CD4-positive, alpha-beta T cell (primary cell): Measurements from ENCODE around the gene SLC16A6. TPM values are rescaled to one million over a fixed set of nuclear protein-coding genes. Genes with fewer than 3 reads are reported as not detected.
A peak's percentile ranks its signal among the peaks of the same experiment; 100 is the strongest.
"Not testable (repeated sequence)": the region's sequence is repeated elsewhere in the genome, so short reads cannot be mapped to it uniquely, and the experiment has no call there.

Source experiments
- ATAC-seq: fragments of 200-7000 bp; cut with Tn5 transposase; one replicate; pipeline ENCODE4 v1.10.0; 2022; ENCODE audit warnings: mild to moderate bottlenecking; ENCODE audit not compliant: poor library complexity
- CTCF ChIA-PET: fragments of 350-600 bp; sonication (Branson Sonifier 250); formaldehyde crosslinking; loops from one replicate; lab custom pipeline; 2021; ENCODE audit warnings: antibody characterized with exemption, inconsistent platforms; lab: Charles Lee
- POLR2A ChIA-PET: fragments of 350-600 bp; sonication (Branson Sonifier 250); formaldehyde crosslinking; loops from one replicate; lab custom pipeline; 2021; ENCODE audit warnings: antibody characterized with exemption, inconsistent platforms; lab: Charles Lee
- DNase-seq, 14 experiments: peaks; one replicate each; pipeline ENCODE4 v3.0.0-alpha.2; 2013 to 2020; ENCODE audit warnings: mixed read lengths in 2 of 14
- H3K27ac ChIP-seq, 2 donors: one replicate each; pipeline versions ENCODE4 v1.5.1 to v1.7.0; 2013; ENCODE audit warnings: low read length in 2 of 2, low read depth in 1 of 2, mild to moderate bottlenecking in 1 of 2
- H3K27me3 ChIP-seq, 2 experiments: 1 replicate in 1 of 2; 2 replicates in 1 of 2; pipeline versions ENCODE4 v1.6.1 to v1.7.0; 2013; ENCODE audit warnings: low read length in 2 of 2, control low read depth in 1 of 2, mild to moderate bottlenecking in 1 of 2, moderate library complexity in 1 of 2; ENCODE audit not compliant: insufficient read depth in 2 of 2, control insufficient read depth in 1 of 2
- H3K36me3 ChIP-seq: one replicate; pipeline ENCODE4 v1.6.1; 2013; ENCODE audit warnings: low read length, control low read depth; ENCODE audit not compliant: insufficient read depth
- H3K4me1 ChIP-seq: one replicate; pipeline ENCODE4 v1.6.1; 2013; ENCODE audit warnings: low read length, control low read depth; ENCODE audit not compliant: insufficient read depth
- H3K4me3 ChIP-seq: one replicate; pipeline ENCODE4 v1.5.1; 2013; ENCODE audit warnings: mild to moderate bottlenecking, low read length, moderate library complexity
- H3K9me3 ChIP-seq, 2 experiments: 1 replicate in 1 of 2; 2 replicates in 1 of 2; pipeline versions ENCODE4 v1.6.1 to v1.7.0; 2013; ENCODE audit warnings: low read length in 2 of 2, mild to moderate bottlenecking in 2 of 2, control low read depth in 1 of 2, moderate library complexity in 1 of 2; ENCODE audit not compliant: control insufficient read depth in 1 of 2, insufficient read depth in 1 of 2
- H3K27ac Mint-ChIP-seq: one replicate; pipeline ENCODE4 v1.8.0; 2020; ENCODE audit warnings: mixed read lengths
- H3K27me3 Mint-ChIP-seq: one replicate; pipeline ENCODE4 v1.8.0; 2021; ENCODE audit warnings: mixed read lengths
- H3K36me3 Mint-ChIP-seq: one replicate; pipeline ENCODE4 v1.8.0; 2021; ENCODE audit warnings: low read depth, mixed read lengths
- H3K4me1 Mint-ChIP-seq: one replicate; pipeline ENCODE4 v1.8.0; 2021; ENCODE audit warnings: low read depth, mixed read lengths
- H3K4me3 Mint-ChIP-seq: one replicate; pipeline ENCODE4 v1.8.0; 2020; ENCODE audit warnings: mild to moderate bottlenecking, mixed read lengths
- H3K9me3 Mint-ChIP-seq: one replicate; pipeline ENCODE4 v1.8.0; 2020; ENCODE audit warnings: mixed read lengths
- intact Hi-C, 2 experiments: fragments of 100-400 bp; cut with DNase I in 1 of 2; cut with micrococcal nuclease in 1 of 2; formaldehyde crosslinking; loops; one replicate each; pipeline versions ENCODE4 v1.15.1 to v1.9.0; 2023 to 2025; cut with DNase I, micrococcal nuclease
- total RNA-seq, 174 experiments: library from RNA in 2 of 174; stranded (reverse) in 2 of 174; gene quantifications; one replicate each; pipeline ENCODE4 v1.2.3 and lab custom pipeline; 2021 to 2026
- TF ChIP-seq, protein P1 (sequence below): fragments of 200-600 bp; IDR thresholded peaks from one replicate; pipeline ENCODE4 v1.8.0; 2022; ENCODE audit warnings: antibody characterized with exemption, mild to moderate bottlenecking

SLC16A6 gene
- total RNA-seq, 2 experiments from 2014 or later = 7.7 to 9.5 TPM

- H3K4me3 Mint-ChIP-seq = peak overlapping the region; percentile 1
- Histone ChIP-seq H3K27me3 (no peaks in the 10 kb centered on the region), H3K36me3 (no peaks in the 10 kb centered on the region), H3K4me3 (no peak overlapping the region), H3K4me1 (peaks cover 73% of the 10 kb centered on the region), H3K27ac (no peak overlapping the region), H3K9me3 (no peaks in the 10 kb centered on the region)
- DNase-seq = no peak
- H3K4me1 Mint-ChIP-seq = peaks cover 69% of the 10 kb centered on the region
- no peaks in the 10 kb centered on the region for H3K27me3 Mint-ChIP-seq
- H3K9me3 Mint-ChIP-seq = no peaks in the 10 kb centered on the region
- TF ChIP-seq, protein P1, sequence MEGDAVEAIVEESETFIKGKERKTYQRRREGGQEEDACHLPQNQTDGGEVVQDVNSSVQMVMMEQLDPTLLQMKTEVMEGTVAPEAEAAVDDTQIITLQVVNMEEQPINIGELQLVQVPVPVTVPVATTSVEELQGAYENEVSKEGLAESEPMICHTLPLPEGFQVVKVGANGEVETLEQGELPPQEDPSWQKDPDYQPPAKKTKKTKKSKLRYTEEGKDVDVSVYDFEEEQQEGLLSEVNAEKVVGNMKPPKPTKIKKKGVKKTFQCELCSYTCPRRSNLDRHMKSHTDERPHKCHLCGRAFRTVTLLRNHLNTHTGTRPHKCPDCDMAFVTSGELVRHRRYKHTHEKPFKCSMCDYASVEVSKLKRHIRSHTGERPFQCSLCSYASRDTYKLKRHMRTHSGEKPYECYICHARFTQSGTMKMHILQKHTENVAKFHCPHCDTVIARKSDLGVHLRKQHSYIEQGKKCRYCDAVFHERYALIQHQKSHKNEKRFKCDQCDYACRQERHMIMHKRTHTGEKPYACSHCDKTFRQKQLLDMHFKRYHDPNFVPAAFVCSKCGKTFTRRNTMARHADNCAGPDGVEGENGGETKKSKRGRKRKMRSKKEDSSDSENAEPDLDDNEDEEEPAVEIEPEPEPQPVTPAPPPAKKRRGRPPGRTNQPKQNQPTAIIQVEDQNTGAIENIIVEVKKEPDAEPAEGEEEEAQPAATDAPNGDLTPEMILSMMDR = no peak
- intact Hi-C loops = loop anchor here in 1 of 2 experiments (5.0 kb wide), 1 partner anchor 41 kb away; no protein-coding TSS in a partner anchor
- ATAC-seq = no peak
- ChIA-PET POLR2A (interaction anchor here (2.0 to 2.3 kb wide), 2 partner anchors 19 to 24 kb away, joined by 13 to 14 read pairs; partner anchors contain the start of genes ARSG and SLC16A6), CTCF (no interaction called here)
- H3K27ac Mint-ChIP-seq = no peak overlapping the region
- no peaks in the 10 kb centered on the region for H3K36me3 Mint-ChIP-seq
Measured at GRCh38 chr17:68315930-68316329, 25.0 kb upstream of the SLC16A6 start.

GRCh38 chr17:68314916-68315535 is 24.1 kb upstream of the SLC16A6 start:
- Histone ChIP-seq H3K4me1 (peaks cover 82% of the 10 kb centered on the region), H3K27ac (peak overlapping the region in 1 of 2 donors; percentile 7), H3K27me3 (no peaks in the 10 kb centered on the region), H3K4me3 (no peak overlapping the region), H3K36me3 (no peaks in the 10 kb centered on the region), H3K9me3 (no peaks in the 10 kb centered on the region)
- POLR2A ChIA-PET = interaction anchor here (1.1 to 2.3 kb wide), 5 partner anchors 18 to 29 kb away, joined by 4 to 14 read pairs (median 6); partner anchors contain the start of genes ARSG and SLC16A6
- CTCF ChIA-PET = interaction anchor here (0.7 kb wide), 1 partner anchor 55 kb away, joined by 4 read pairs; no protein-coding TSS in a partner anchor
- Mint-ChIP-seq H3K27ac (peak overlapping the region; percentile 31), H3K27me3 (no peaks in the 10 kb centered on the region), H3K4me3 (peak overlapping the region; percentile 80), H3K9me3 (no peaks in the 10 kb centered on the region), H3K36me3 (no peaks in the 10 kb centered on the region), H3K4me1 (peaks cover 69% of the 10 kb centered on the region)
- peak in 4 of 14 experiments; percentile 30 to 71 (median 50) for DNase-seq
- peak; percentile 51 for ATAC-seq
- TF ChIP-seq, protein P1 = no peak
- intact Hi-C loops = loop anchor here in 1 of 2 experiments (5.0 kb wide), 1 partner anchor 42 kb away; no protein-coding TSS in a partner anchor

- no peak overlapping the region for H3K4me3 ChIP-seq
- intact Hi-C loops = no loop called here
- CTCF ChIA-PET = interaction anchor here (0.9 kb wide), 1 partner anchor 126 kb away, joined by 3 read pairs; no protein-coding TSS in a partner anchor
- no peak overlapping the region for H3K27ac ChIP-seq
- TF ChIP-seq, protein P1 = no peak
- H3K4me1 Mint-ChIP-seq = peaks cover 58% of the 10 kb centered on the region
- H3K9me3 ChIP-seq = no peaks in the 10 kb centered on the region
- H3K27me3 ChIP-seq = no peaks in the 10 kb centered on the region
- peaks cover 4% of the 10 kb centered on the region for H3K36me3 ChIP-seq
- DNase-seq (peak in 7 of 14 experiments; percentile 20 to 62 (median 42)), ATAC-seq (peak; percentile 90)
- H3K9me3 Mint-ChIP-seq = no peaks in the 10 kb centered on the region
- H3K36me3 Mint-ChIP-seq = peaks cover 7% of the 10 kb centered on the region
- H3K27me3 Mint-ChIP-seq = no peaks in the 10 kb centered on the region
- POLR2A ChIA-PET = interaction anchor here (1.4 to 2.1 kb wide), 2 partner anchors 14 to 19 kb away, joined by 4 to 15 read pairs; partner anchors contain the start of genes ARSG and SLC16A6
- peak overlapping the region; percentile 45 for H3K4me3 Mint-ChIP-seq
- peaks cover 66% of the 10 kb centered on the region for H3K4me1 ChIP-seq
- H3K27ac Mint-ChIP-seq = peak overlapping the region; percentile 53
Measured at GRCh38 chr17:68310152-68310551, 19.2 kb upstream of the SLC16A6 start.

GRCh38 chr17:68309066-68309670 is 18.2 kb upstream of the SLC16A6 start:
- H3K4me3 Mint-ChIP-seq, ATAC-seq, DNase-seq, H3K4me3 ChIP-seq, H3K27me3 ChIP-seq, H3K9me3 Mint-ChIP-seq, CTCF ChIA-PET, H3K27ac Mint-ChIP-seq, H3K9me3 ChIP-seq, H3K36me3 Mint-ChIP-seq, H3K27me3 Mint-ChIP-seq, H3K27ac ChIP-seq, intact Hi-C loops, H3K36me3 ChIP-seq: not testable (repeated sequence)
- peaks cover 54% of the 10 kb centered on the region for H3K4me1 Mint-ChIP-seq
- peaks cover 56% of the 10 kb centered on the region for H3K4me1 ChIP-seq
- POLR2A ChIA-PET = interaction anchor here (1.4 to 2.1 kb wide), 2 partner anchors 13 to 18 kb away, joined by 4 to 15 read pairs; partner anchors contain the start of genes ARSG and SLC16A6
